ENCODE measurements around the gene ITPR3.

The ITPR3 gene

DNA sequence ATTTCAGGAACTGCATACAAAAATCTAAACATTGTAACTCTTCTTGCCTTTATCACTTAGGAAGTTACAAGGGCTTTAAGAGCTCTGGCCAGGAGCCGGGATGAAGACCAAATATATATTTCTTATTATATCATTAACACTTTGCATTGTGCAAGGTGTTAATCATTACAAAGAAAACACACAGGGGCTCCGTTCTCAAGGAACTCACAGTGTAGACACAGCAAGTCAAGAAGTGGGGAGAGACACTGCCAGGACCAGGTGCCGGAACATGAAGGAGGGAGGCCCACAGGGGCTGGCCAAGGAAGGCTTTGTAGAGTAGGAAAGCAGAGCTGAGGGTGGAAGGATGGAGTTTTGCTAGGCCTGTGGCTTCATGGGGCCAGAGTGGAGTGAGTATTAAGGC, 17.4 kb downstream of the ITPR3 start:
- DNase-seq (ENCODE audit: low read depth): no peak

DNA sequence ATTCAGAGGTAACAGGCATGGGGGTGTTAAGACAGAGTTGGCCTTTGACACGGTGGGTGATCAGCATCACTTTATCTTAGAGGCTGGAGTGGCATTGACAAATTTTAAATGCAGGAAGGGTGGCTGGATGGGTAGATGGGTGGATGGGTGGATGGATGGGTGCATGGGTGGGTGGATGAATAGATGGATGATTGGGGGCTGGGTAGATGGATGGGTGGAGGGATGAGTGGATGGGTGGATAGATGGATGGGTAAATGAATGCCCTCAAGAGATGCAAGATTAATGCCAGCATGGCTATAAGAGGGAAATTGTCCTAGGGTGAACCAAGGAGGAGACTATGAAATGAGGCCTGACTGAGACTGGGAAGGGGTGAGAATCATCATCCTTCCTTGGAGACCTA, 18.4 kb downstream of the ITPR3 start:
- no peak for DNase-seq (ENCODE audit: low read depth)

DNA sequence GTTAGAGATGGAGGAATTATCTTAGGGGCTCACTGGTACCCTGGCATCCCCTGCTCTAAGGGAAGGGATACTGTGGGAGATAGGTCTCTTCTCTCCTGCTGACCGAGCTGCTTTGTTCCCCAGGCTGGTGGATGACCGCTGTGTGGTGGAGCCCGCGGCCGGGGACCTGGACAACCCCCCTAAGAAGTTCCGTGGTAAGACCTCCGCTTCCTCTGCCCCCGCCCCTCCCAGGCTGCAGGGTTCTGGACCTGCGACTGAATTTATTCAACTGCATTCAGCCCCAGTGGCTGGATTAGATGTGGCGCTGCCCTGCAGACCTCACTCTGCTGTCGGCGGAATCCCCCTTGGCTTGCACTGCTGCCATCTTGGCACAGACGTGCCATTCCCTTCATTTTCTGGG, 19.2 kb downstream of the ITPR3 start:
- DNase-seq (ENCODE audit: low read depth): no peak

DNA sequence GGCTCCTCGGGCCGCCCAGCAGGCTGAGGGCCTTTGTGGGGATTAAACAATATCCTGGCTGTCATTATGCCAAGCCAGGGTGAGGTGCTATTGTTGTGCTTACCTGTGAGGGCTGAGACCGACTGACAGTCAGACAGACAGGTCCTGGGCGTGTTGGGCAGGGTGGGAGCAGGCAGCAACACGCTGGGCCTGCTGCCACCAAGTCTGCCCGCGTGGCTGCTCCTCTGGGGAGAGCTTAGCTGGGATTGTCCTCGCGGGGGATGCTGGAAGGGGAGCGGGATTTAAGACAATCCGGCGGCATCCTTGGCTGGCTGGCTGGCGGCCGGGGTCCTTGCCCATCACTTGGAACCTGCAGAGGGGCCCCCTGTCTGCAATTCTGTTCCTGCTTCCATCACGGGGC, 20.0 kb downstream of the ITPR3 start:
- no peak for DNase-seq (ENCODE audit: low read depth)

DNA sequence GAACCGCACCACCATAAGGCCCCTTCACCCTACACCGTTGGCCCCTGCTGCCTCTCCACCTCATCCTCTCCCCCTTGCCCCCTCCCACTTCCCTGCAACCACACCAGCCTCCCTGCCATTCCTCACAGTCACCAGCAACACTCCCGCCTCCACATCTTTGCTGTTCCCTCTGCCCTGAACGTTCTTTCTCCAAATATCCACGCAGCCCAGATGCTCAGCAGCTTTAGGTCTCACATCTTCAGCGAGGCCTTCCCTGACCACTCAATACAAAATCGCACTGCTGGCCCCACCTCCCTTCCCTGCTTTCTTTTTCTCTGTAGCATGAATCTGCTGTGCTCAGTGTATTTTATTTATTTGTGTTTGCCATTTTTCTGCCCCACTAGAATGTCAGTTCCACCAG, 20.5 kb downstream of the ITPR3 start:
- no peak for DNase-seq (ENCODE audit: low read depth)

DNA sequence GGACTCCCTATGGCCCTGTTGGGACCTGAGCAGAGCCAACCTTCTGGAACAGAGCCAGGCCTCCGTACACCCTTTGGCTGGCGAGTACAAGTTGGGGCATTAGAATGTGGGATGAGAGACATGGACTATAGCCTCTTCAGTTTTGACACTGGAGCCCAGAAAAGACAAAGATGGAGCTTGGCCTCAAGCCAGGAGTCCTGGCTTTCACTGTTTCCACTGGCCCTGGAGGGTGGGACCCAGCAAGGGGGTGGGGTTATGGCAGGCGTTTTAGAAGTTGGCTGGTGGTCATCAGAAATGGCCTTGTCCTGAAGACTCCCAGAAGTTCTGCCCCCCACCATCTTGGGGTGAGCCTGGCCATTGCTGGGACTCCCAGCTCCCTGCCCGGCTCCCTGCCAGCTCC, 21.8 kb downstream of the ITPR3 start:
- no peak for DNase-seq (ENCODE audit: low read depth)

DNA sequence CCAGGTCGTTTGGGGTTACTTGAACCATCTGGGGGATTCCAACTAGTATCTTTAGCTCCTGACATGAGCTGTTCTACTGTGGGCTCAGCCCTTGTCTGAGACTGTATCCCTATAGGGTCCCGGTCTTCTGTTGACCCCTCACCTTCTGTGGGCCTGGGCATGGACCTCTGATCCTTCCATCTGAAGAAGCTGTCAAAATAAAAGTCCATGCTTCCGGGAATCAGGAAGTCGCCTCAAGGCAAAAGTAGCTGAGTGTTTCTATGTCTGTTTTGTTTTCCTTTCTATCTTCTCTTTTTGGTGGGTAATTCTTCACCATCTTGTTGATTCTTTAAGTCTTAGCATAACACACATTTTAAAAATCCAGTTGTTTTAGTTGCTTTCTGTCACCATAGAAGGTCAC, 30.3 kb downstream of the ITPR3 start:
- no peak for DNase-seq (ENCODE audit: low read depth)

DNA sequence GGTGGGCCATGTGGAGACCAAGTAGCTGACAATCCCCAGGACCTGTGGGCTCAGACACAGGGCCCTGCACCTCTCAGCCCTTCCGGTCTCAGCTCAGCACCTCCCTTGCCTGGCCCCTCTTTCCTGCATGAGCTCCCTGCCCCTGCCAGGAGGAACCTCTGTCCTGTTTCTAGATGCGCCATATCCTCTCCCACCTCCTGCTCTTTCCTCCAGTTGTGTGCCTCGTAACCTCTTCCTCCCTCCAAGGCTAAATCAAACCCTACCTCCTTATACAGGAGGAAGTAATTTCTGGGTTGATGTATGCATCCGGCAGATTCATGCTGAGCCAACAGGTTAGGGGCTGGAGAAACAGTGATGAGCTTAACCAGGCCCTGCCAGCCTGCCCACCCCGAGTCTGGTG, 30.9 kb downstream of the ITPR3 start:
- no peak for DNase-seq (ENCODE audit: low read depth)

DNA sequence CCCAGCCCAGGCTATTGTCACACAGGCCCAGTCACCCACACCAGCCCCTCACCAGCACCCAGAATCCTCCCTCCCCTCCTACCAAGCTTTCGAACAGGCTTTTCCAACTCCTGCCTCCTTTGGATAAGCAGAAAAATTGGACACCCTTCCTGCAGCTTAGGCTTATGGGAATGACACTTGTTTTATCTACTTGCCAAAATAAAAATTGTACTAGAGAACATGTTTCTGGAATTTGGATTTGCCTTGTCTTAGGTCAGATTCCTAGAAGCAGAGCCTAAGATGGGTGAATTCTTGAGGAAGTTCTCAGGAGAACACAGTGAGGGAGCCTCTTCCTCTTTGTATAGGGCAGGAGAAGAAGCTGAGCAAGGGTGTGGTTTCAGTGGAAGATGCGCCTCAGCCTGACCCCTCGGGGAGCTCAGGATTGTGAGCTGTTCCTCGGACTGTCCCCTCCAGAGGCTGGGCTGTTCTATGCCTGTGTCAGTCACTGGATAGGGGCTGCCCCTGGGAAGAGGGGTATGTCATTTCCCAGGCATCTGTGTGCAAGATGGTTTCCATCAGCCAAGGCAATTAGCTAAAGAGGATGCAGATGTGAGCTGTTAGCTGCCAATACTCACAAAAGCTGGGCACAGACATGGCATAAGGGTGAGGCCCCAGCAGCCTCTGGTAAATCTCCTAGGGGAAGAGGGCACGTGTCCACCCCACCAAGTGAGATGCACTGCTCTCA, 33.9 kb downstream of the ITPR3 start:
- DNase-seq (ENCODE audit: low read depth): no peak

DNA sequence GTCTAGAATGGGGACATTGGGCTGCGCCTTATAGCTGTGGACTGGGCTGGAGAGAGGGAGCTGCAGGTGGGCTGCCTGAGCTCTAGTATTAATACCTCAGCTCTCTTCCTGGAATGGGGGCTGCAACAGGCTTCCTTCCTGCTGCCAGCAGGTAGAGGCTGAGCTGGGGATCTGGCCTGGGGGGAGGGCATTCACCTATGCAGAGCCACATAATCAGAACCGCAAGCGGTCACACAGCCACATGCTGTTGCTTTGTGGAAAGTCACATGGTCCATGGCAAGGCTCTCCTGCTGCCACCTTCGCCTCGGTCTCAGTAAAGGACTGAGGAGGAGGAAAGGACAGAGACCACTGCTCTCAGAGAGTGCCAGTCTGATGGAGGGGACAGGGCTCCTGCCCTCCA, 35.7 kb downstream of the ITPR3 start:
- DNase-seq (ENCODE audit: low read depth): no peak

DNA sequence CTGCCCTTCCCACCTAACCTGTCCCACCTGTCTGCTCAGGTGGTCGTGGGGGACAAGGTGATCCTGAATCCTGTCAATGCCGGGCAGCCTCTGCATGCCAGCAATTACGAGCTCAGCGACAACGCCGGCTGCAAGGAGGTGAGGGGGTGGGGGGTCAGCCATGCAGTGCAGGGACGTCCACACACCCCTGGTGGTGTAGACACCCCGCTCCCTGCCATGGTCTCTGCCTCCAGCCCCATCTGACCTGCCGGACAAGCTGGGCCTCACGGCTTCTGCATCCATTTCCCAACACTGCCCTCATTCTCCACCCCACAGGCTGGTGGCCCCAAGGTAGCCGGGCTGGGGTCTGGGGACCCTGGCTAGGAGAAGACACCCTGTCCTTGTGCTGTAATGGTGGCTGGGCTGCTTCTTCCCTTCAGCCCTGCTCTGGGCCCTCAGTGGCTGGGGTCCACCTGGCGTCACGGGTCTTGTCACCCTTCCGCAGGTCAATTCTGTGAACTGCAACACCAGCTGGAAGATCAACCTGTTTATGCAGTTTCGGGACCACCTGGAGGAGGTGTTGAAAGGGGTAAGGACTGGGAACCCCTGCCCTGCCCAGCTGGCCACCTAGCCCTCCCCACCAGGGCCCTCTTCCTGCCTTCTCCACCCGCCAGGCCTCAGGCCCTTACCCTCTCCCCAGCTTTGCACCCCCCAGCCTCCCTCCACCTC, 38.0 kb downstream of the ITPR3 start:
- no peak for DNase-seq (ENCODE audit: low read depth)

DNA sequence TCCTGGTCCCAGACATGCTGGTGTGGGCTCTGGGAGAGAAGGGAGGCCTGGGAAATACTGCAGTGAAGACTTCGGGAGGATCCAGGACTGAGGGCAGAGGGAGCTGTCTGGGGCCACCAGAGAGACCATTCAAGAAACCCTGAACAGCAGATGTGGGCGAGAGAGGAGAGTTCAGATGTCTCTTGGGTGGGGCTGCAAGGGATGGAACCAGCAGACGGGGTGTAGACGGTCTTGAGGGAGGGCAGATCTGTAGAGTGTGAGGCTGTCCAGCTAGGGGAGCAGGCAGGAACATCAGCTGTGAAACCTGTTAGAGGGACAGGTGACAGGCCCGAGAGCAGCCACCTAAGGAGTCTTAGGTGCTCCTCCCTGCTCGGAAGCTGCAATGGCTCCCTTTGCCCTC, 38.9 kb downstream of the ITPR3 start:
- DNase-seq (ENCODE audit: low read depth): no peak

DNA sequence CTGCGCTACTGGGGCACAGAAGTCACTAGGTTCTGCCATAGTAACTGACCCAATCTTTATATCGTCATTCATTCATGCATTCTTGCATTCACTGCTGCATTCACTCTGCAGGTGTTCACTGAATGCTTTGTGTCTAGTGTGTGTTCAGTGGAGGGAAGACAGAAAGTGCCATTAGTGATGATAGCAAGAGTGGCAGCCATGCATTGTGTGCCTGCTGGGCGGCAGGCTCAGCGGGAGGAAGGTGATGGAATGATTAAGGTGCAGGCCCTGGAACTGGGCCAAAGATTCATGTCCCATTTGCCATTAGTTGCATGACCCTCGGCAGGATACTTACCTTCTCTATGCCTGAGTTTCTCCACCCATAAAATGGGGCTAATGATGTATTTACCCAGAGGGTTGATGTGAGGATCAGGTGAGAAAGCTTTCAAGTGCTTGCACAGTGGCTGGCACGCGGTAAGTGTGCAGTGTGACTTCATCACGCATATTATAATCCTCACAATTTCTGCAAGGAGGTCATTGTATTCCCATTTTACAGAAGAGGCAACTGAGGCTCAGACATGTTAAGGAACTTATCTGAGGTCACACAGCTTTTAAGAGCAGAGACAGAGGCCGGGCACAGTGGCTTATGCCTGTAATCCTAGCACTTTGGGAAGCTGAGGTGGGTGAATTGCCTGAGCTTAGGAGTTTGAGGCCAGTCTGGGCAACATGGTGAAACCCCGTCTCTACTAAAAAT, 40.1 kb downstream of the ITPR3 start:
- no peak for DNase-seq (ENCODE audit: low read depth)

DNA sequence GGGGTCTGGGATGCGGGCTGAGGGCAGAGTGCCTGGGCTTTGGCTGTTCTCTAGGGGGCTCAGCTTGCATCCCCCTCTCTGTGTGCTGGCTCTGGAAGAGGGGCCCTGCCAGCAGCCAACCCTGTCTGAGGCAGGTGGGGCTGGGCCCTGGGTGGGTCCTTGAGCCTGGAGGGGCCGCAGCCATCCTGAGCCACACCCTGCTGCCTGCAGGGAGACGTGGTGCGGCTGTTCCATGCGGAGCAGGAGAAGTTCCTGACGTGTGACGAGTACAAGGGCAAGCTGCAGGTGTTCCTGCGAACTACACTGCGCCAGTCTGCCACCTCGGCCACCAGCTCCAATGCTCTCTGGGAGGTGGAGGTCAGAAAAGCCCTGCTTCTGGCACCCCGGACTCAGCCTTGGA, 41.2 kb downstream of the ITPR3 start:
- DNase-seq (ENCODE audit: low read depth): no peak

DNA sequence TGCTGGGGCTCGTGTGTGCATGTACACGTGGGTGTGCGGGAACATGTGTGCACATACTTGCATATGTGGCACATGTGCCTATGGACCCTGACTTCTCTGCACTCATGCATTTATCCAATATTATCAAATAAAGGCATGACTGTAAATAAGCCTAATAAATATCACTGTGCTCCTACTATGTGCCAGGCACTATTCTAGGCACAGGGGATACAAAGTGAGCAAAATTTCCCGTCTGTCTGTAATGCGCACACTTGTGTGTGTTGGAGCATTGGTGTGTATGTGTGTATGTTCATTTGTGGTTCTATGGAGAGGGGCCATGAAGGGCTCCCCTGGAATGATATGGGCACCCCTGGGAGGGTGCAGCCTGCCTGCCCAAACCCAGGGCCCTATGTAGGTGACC, 41.9 kb downstream of the ITPR3 start:
- no peak for DNase-seq (ENCODE audit: low read depth)

DNA sequence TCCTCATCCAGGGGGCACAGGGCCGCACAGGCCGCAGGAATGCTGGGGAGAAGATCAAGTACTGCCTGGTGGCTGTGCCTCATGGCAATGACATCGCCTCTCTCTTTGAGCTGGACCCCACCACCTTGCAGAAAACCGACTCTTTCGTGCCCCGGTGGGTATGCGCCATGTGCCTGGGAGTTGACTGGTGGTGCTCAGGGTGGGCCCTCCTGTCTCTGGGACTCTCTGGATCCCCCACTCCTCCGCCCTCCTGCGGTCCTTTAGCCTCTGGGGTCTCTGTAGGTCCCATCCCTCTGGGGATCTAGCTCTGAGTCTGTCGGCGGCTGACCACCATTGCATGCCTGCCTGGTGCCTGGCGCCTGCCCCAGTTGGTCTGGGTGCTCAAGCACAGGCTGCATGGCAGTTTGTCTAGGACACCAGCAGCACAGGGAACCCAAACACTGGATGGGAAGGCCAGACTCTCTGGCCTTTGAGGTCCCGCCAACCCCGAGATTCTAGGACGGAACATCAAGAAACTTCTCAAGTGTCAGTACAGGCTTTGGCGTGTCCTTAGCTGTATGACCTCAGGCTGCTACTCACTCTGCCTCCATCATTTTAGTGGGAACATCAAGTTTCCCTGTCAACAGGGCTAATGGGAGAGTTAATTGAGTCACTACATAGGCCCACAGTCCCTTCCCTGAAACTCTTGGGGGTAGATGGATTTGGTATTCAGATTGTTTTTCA, 42.8 kb downstream of the ITPR3 start:
- DNase-seq (ENCODE audit: low read depth): no peak

DNA sequence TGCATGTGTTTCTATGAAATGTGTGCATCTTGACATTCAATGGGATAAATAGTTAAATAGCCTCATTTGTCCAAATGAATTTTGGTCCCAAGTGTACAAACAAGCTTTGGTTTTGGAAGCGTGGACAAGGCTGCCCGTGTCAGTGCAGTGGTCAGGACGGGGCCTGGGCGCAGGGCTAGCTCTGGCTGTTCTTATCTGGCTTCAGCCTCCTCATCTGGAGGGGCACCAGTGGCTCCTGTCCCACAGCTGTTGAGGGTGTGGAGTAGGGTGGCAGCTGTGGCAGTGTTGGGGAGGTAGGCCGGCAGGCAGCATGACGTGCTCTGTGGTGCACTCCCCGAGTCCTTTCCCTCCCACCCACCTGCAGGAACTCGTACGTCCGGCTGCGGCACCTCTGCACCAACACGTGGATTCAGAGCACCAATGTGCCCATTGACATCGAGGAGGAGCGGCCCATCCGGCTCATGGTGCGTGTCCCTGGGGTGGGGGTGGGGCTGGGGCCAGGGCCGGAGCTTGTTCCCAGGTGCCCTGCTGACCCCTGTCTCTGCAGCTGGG, 43.5 kb downstream of the ITPR3 start:
- no peak for DNase-seq (ENCODE audit: low read depth)

DNA sequence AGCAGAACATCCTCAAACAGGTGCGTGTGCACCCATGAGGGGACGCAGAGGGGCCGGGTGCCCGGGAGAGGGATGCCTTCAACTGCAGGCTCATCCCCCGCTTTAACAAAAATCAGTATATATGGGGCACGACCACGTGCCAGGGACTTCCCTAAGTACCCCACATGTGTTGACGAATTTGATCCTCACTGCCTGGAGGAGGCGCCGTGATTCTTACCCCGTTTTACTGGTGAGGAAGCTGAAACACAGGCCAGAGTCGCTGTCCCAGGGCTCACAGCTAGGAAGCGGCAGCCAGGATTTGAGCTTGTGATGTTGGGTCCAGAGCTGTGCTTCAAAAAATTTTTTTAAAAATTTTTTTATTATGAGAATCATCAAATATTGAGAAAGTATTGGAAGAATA, 44.8 kb downstream of the ITPR3 start:
- DNase-seq (ENCODE audit: low read depth): no peak

DNA sequence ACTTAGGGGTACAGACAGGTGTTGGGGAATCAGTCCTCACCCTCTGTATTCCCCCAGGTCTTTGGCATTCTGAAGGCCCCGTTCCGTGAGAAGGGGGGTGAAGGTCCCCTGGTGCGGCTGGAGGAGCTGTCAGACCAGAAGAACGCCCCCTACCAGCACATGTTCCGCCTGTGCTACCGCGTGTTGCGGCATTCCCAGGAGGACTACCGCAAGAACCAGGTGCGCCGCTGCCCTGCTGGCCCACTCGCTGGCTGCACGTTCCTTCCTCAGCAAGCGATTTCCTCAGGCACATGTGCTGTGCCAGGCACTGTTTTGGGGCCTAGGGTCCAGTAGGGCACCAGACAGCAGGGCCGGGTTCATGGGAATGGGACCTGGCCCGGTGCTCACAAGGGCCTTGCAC, 46.0 kb downstream of the ITPR3 start:
- no peak for DNase-seq (ENCODE audit: low read depth)

DNA sequence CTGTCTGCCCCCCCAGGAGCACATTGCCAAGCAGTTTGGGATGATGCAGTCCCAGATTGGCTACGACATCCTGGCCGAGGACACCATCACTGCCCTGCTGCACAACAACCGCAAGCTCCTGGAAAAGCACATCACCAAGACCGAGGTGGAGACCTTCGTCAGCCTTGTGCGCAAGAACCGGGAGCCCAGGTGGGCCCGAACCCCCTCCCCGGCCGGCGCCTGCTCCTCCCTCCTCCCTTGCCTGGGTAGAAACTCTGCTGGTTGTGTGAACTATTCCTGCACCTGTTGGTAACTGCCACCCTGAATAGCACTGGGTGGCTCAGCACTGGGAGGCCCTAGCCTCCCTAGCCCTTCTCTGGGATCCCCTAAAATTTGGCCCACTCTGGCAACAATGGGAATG, 46.7 kb downstream of the ITPR3 start:
- DNase-seq (ENCODE audit: low read depth): no peak

DNA sequence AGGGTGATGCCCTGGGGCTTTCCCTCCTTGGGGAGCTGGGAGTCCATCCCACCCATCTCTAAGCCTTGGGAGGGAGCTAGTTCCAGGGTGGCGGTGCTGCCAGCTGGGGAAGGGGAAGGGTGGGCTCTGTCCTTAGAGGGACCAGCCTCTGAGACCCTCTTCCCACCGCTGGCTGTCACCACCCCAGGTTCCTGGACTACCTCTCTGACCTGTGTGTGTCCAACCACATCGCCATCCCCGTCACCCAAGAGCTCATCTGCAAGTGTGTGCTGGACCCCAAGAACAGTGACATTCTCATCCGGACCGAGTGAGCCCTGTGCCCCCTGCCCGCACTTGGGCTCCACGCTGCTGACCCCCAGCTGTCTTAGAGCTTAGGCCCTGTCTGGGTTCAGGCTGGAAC, 47.2 kb downstream of the ITPR3 start:
- DNase-seq (ENCODE audit: low read depth): no peak

DNA sequence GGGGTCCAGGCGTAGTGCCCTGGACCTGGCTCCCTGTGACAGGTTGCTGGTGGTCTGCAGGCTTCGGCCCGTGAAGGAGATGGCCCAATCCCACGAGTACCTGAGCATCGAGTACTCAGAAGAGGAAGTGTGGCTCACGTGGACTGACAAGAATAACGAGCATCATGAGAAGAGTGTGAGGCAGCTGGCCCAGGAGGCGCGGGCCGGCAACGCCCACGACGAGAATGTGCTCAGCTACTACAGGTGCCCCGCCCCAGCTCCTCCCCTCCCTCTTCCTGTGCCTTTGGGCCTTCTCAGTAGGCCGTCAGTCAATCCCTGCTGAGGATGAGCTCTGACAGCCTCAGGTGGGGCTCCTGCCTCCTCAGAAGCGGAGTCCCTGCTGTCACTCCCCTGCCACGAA, 47.8 kb downstream of the ITPR3 start:
- DNase-seq (ENCODE audit: low read depth): peak; percentile 59
